Osteoblast (primary cell): ENCODE measurements around the gene SEC31A. TPM values are rescaled to one million over a fixed set of nuclear protein-coding genes. Genes with fewer than 3 reads are reported as not detected.
"Not testable (repeated sequence)": the region's sequence is repeated elsewhere in the genome, so short reads cannot be mapped to it uniquely, and the experiment has no call there.

Experiments used
- DNase-seq: peaks from one replicate; pipeline ENCODE4 v3.0.0; 2011; ENCODE audit warnings: low spot score, mixed read lengths; ENCODE audit not compliant: insufficient read length; ENCODE audit errors: missing footprints
- H2AFZ ChIP-seq: 2 replicates; pipeline ENCODE4 v1.6.0; 2011; ENCODE audit warnings: mild to moderate bottlenecking, low read length
- H3K27ac ChIP-seq: 2 replicates; pipeline ENCODE4 v1.5.1; 2011; ENCODE audit warnings: mild to moderate bottlenecking, low read depth, low read length, moderate library complexity
- H3K27me3 ChIP-seq: 2 replicates; pipeline ENCODE4 v1.6.0; 2012; ENCODE audit warnings: mild to moderate bottlenecking, control low read depth, inconsistent platforms, low read length, moderate library complexity; ENCODE audit not compliant: insufficient read depth
- H3K36me3 ChIP-seq: 2 replicates; pipeline ENCODE4 v1.5.1; 2011; ENCODE audit warnings: mild to moderate bottlenecking, low read length, control low read depth, moderate library complexity; ENCODE audit not compliant: insufficient read depth
- H3K4me1 ChIP-seq: 2 replicates; pipeline ENCODE4 v1.5.1; 2011; ENCODE audit warnings: mild to moderate bottlenecking, low read length, control low read depth, moderate library complexity; ENCODE audit not compliant: insufficient read depth
- H3K4me2 ChIP-seq: 2 replicates; pipeline ENCODE4 v1.6.0; 2011; ENCODE audit warnings: mild to moderate bottlenecking, low read length; ENCODE audit not compliant: insufficient read depth
- H3K4me3 ChIP-seq: fragments of 200-600 bp; sonication (generic); 3 replicates; pipeline ENCODE4 v1.5.1; 2012; ENCODE audit warnings: mild to moderate bottlenecking, low read length, inconsistent platforms; ENCODE audit not compliant: insufficient read depth
- H3K79me2 ChIP-seq: 2 replicates; pipeline ENCODE4 v1.6.0; 2012; ENCODE audit warnings: mild to moderate bottlenecking, low read length, control low read depth, inconsistent platforms; ENCODE audit not compliant: insufficient read depth
- H3K9me3 ChIP-seq: 2 replicates; pipeline ENCODE4 v1.5.1; 2011; ENCODE audit warnings: low read depth, low read length, control low read depth
- H4K20me1 ChIP-seq: 2 replicates; pipeline ENCODE4 v1.6.0; 2012; ENCODE audit warnings: mild to moderate bottlenecking, low read length, control low read depth; ENCODE audit not compliant: insufficient read depth
- CTCF ChIP-seq: IDR thresholded peaks from 2 replicates; pipeline ENCODE4 v1.5.1; 2011; ENCODE audit warnings: mild to moderate bottlenecking, low read depth, low read length, moderate library complexity; ENCODE audit errors: extremely low read depth
- total RNA-seq: library from RNA; depleted of rRNA; stranded (reverse); fragments of >200 nt; gene quantifications from 2 replicates; pipeline ENCODE4 v1.2.3, GENCODE V29; 2012

The SEC31A gene
- total RNA-seq, 1 donor, result 487 TPM

GRCh38 chr4:82921795-82922194 lies 30.8 kb upstream of the SEC31A start:
- no peaks in the 10 kb centered on the region for H3K27me3 ChIP-seq
- peaks cover 10% of the 10 kb centered on the region for H3K36me3 ChIP-seq
- no peak for TF ChIP-seq CTCF
- no peak for DNase-seq
- no peaks in the 10 kb centered on the region for H3K4me1 ChIP-seq
- no peaks in the 10 kb centered on the region for H3K9me3 ChIP-seq
- H3K79me2 ChIP-seq, result no peaks in the 10 kb centered on the region
- no peak overlapping the region for H3K27ac ChIP-seq
- H3K4me3 ChIP-seq, result no peak overlapping the region
- H2AFZ ChIP-seq, result no peak overlapping the region
- no peaks in the 10 kb centered on the region for H4K20me1 ChIP-seq
- no peak overlapping the region for H3K4me2 ChIP-seq

GRCh38 chr4:82919386-82919785 lies 28.4 kb upstream of the SEC31A start:
- TF ChIP-seq CTCF, result no peak
- H3K4me3 ChIP-seq, result no peak overlapping the region
- no peaks in the 10 kb centered on the region for H3K9me3 ChIP-seq
- peaks cover 4% of the 10 kb centered on the region for H3K36me3 ChIP-seq
- H2AFZ ChIP-seq, result no peak overlapping the region
- no peak overlapping the region for H3K27ac ChIP-seq
- H3K4me2 ChIP-seq, result no peak overlapping the region
- no peaks in the 10 kb centered on the region for H3K27me3 ChIP-seq
- no peaks in the 10 kb centered on the region for H3K4me1 ChIP-seq
- H3K79me2 ChIP-seq, result no peaks in the 10 kb centered on the region
- H4K20me1 ChIP-seq, result no peaks in the 10 kb centered on the region
- no peak for DNase-seq

- H3K27ac ChIP-seq, result no peak overlapping the region
- no peaks in the 10 kb centered on the region for H3K4me1 ChIP-seq
- H2AFZ ChIP-seq, result no peak overlapping the region
- peaks cover 4% of the 10 kb centered on the region for H3K36me3 ChIP-seq
- no peak overlapping the region for H3K4me2 ChIP-seq
- H4K20me1 ChIP-seq, result no peaks in the 10 kb centered on the region
- H3K27me3 ChIP-seq, result no peaks in the 10 kb centered on the region
- TF ChIP-seq CTCF, result no peak
- no peaks in the 10 kb centered on the region for H3K79me2 ChIP-seq
- DNase-seq, result no peak
- no peak overlapping the region for H3K4me3 ChIP-seq
- H3K9me3 ChIP-seq, result no peaks in the 10 kb centered on the region
Measured at GRCh38 chr4:82918091-82918490, 27.1 kb upstream of the SEC31A start.

- not testable (repeated sequence) for H3K4me3 ChIP-seq, H2AFZ ChIP-seq, H3K79me2 ChIP-seq, H3K9me3 ChIP-seq, H4K20me1 ChIP-seq, H3K27ac ChIP-seq, H3K4me2 ChIP-seq, H3K4me1 ChIP-seq, DNase-seq, H3K27me3 ChIP-seq, H3K36me3 ChIP-seq
Measured at GRCh38 chr4:82913968-82914367, 23.0 kb upstream of the SEC31A start.
